ENCODE data around the gene RPL22.

The RPL22 gene

GRCh38 chr1:6151291-6151822 lies 48.0 kb downstream of the RPL22 start:
- Histone ChIP-seq H3K79me2 (ENCODE audit: insufficient read depth, low read length) (no peaks in the 10 kb centered on the region), H3K27me3 (ENCODE audit: insufficient read depth, low read length, poor library complexity) (no peaks in the 10 kb centered on the region), H3K4me2 (ENCODE audit: insufficient read depth, low read length) (no peak overlapping the region), H2AFZ (ENCODE audit: low read depth, low read length) (no peak overlapping the region), H3K9ac (ENCODE audit: low read depth, low read length) (no peak overlapping the region), H3K9me3 (ENCODE audit: insufficient read depth, low read length, severe bottlenecking) (no peaks in the 10 kb centered on the region), H3K36me3 (ENCODE audit: insufficient read depth, low read length) (no peaks in the 10 kb centered on the region), H3K4me3 (ENCODE audit: low read depth in 1 of 2, low read length in 2 of 2) (no peak overlapping the region), H3K27ac (ENCODE audit: low read length) (no peak overlapping the region), H3K4me1 (ENCODE audit: insufficient read depth, low read length) (no peaks in the 10 kb centered on the region), H4K20me1 (ENCODE audit: insufficient read depth, low read length) (no peaks in the 10 kb centered on the region; the same call in 1 of the 2 replicates)
- no peak for TF ChIP-seq CTCF (IDR thresholded peaks at IDR 0.05; ENCODE audit: borderline replicate concordance, extremely low read depth, low read length, poor library complexity, severe bottlenecking)
- TF ChIP-seq EZH2 (IDR thresholded peaks at IDR 0.05; ENCODE audit: borderline replicate concordance, low read depth, low read length, severe bottlenecking): no peak
- no peak for DNase-seq
- no peak for ATAC-seq (ENCODE audit: insufficient read depth, low read depth)

GRCh38 chr1:6150006-6150938 lies 49.1 kb downstream of the RPL22 start:
- H3K9ac ChIP-seq (ENCODE audit: low read depth, low read length): no peak overlapping the region
- DNase-seq (no peak), ATAC-seq (ENCODE audit: insufficient read depth, low read depth) (no peak)
- H4K20me1 ChIP-seq (ENCODE audit: insufficient read depth, low read length): no peaks in the 10 kb centered on the region; the same call in 1 of the 2 replicates
- TF ChIP-seq CTCF (IDR thresholded peaks at IDR 0.05; ENCODE audit: borderline replicate concordance, extremely low read depth, low read length, poor library complexity, severe bottlenecking): no peak
- TF ChIP-seq EZH2 (IDR thresholded peaks at IDR 0.05; ENCODE audit: borderline replicate concordance, low read depth, low read length, severe bottlenecking): no peak
- no peak overlapping the region for H3K27ac ChIP-seq (ENCODE audit: low read length)
- no peaks in the 10 kb centered on the region for H3K9me3 ChIP-seq (ENCODE audit: insufficient read depth, low read length, severe bottlenecking)
- no peak overlapping the region for H3K4me2 ChIP-seq (ENCODE audit: insufficient read depth, low read length)
- no peaks in the 10 kb centered on the region for H3K36me3 ChIP-seq (ENCODE audit: insufficient read depth, low read length)
- H3K4me1 ChIP-seq (ENCODE audit: insufficient read depth, low read length): no peaks in the 10 kb centered on the region
- no peak overlapping the region for H2AFZ ChIP-seq (ENCODE audit: low read depth, low read length)
- no peaks in the 10 kb centered on the region for H3K79me2 ChIP-seq (ENCODE audit: insufficient read depth, low read length)
- no peaks in the 10 kb centered on the region for H3K27me3 ChIP-seq (ENCODE audit: insufficient read depth, low read length, poor library complexity)
- H3K4me3 ChIP-seq (ENCODE audit: low read depth in 1 of 2, low read length in 2 of 2): no peak overlapping the region

- ATAC-seq (ENCODE audit: insufficient read depth, low read depth): no peak
These were observed 49.8 kb downstream of the RPL22 start for GRCh38 chr1:6149597-6149996.

More at GRCh38 chr1:6149597-6149996, 49.8 kb downstream of the RPL22 start:
- H3K4me2 ChIP-seq (ENCODE audit: insufficient read depth, low read length): no peak overlapping the region
- no peak for DNase-seq
- H3K27ac ChIP-seq (ENCODE audit: low read length): no peak overlapping the region
- H3K4me1 ChIP-seq (ENCODE audit: insufficient read depth, low read length): no peaks in the 10 kb centered on the region
- no peaks in the 10 kb centered on the region for H3K9me3 ChIP-seq (ENCODE audit: insufficient read depth, low read length, severe bottlenecking)
- no peak overlapping the region for H3K9ac ChIP-seq (ENCODE audit: low read depth, low read length)
- no peaks in the 10 kb centered on the region for H3K36me3 ChIP-seq (ENCODE audit: insufficient read depth, low read length)
- H3K27me3 ChIP-seq (ENCODE audit: insufficient read depth, low read length, poor library complexity): no peaks in the 10 kb centered on the region
- no peak overlapping the region for H3K4me3 ChIP-seq (ENCODE audit: low read depth in 1 of 2, low read length in 2 of 2)
- H2AFZ ChIP-seq (ENCODE audit: low read depth, low read length): no peak overlapping the region
- H4K20me1 ChIP-seq (ENCODE audit: insufficient read depth, low read length): no peaks in the 10 kb centered on the region; the same call in 1 of the 2 replicates
- TF ChIP-seq EZH2 (IDR thresholded peaks at IDR 0.05; ENCODE audit: borderline replicate concordance, low read depth, low read length, severe bottlenecking): no peak
- TF ChIP-seq CTCF (IDR thresholded peaks at IDR 0.05; ENCODE audit: borderline replicate concordance, extremely low read depth, low read length, poor library complexity, severe bottlenecking): no peak
- no peaks in the 10 kb centered on the region for H3K79me2 ChIP-seq (ENCODE audit: insufficient read depth, low read length)

Data from DND-41 (cell line).